ENCODE data around the gene PRND. TPM values are rescaled to one million over a fixed set of nuclear protein-coding genes. Genes with fewer than 3 reads are reported as not detected.

Gene PRND
- 0.18 and 0.28 TPM in 2 replicates for total RNA-seq
- polyA plus RNA-seq, result not detected in 2 replicates
- 0.01 TPM in 1 of 2 replicates, not detected in the other for polyA plus RNA-seq (2011; cell fraction: cytosol; rRNA removed)
- not detected in 2 replicates for polyA plus RNA-seq (2011; cell fraction: nucleus; rRNA removed)
- polyA plus RNA-seq (2012), result not detected in 2 replicates
- 0.07 TPM in 1 of 2 replicates, not detected in the other for polyA minus RNA-seq
- polyA minus RNA-seq (2011; cell fraction: cytosol; rRNA and poly(A)+ RNA removed), result not detected
- polyA minus RNA-seq (2011; cell fraction: nucleus; rRNA and poly(A)+ RNA removed), result not detected in 2 replicates
- Bru-seq, nascent RNA, result not detected
- percentile 15 among the genes with signal in this experiment for BruChase-seq, experiment 1, labeled RNA remaining after a 6-hour chase
- BruChase-seq, experiment 2, labeled RNA remaining after a 2-hour chase, result percentile 11 among the genes with signal in this experiment
- long read RNA-seq, result 0 reads

- H3K9ac ChIP-seq (replicated peaks; ENCODE audit: extremely low read depth, insufficient read depth, low read length), result no peak within 1 kb of the TSS
- dilution Hi-C loops (cut with MboI; ENCODE audit: extremely low pct_ligation_motif_present, low sequenced_read_pairs), result no loop called here
- H3K36me3 ChIP-seq (ENCODE audit: control insufficient read depth in 2 of 2, extremely low read depth in 1 of 2, insufficient read depth in 2 of 2, low read length in 2 of 2), result no peaks in the 10 kb centered on the region
- DNase-seq (ENCODE audit: low read depth, low spot score) (no peak), FAIRE-seq (no peak)
- no peaks in the 10 kb centered on the region for H3K9me1 ChIP-seq (replicated peaks; ENCODE audit: control insufficient read depth, extremely low read depth, insufficient read depth, low read length)
- peaks cover 3 to 5% of the 10 kb centered on the region in 2 experiments for H3K27me3 ChIP-seq (ENCODE audit: control insufficient read depth in 2 of 2, insufficient read depth in 2 of 2, low read length in 2 of 2)
- ChIA-PET CTCF (interaction anchor here (1.0 to 12.7 kb wide), 6 partner anchors 11 to 116 kb away, joined by 3 to 272 read pairs (median 8); no protein-coding TSS in a partner anchor), POLR2A (no interaction called here)
- H3K4me1 ChIP-seq (ENCODE audit: control insufficient read depth, extremely low read depth, insufficient read depth, low read length), result peaks cover 2% of the 10 kb centered on the region
- H3K9me3 ChIP-seq (replicated peaks; ENCODE audit: control insufficient read depth, insufficient read depth, low read length), result no peaks in the 10 kb centered on the region
- H2AFZ ChIP-seq (ENCODE audit: low read depth, low read length), result no peak within 1 kb of the TSS
- intact Hi-C loops (cut with micrococcal nuclease), result no loop called here
- H3K4me2 ChIP-seq (ENCODE audit: insufficient read depth, low read length), result no peak within 1 kb of the TSS
- H3K4me3 ChIP-seq (replicated peaks in 1 of 3; ENCODE audit: insufficient read depth in 1 of 3, low read depth in 1 of 3, low read length in 3 of 3), result no peak within 1 kb of the TSS
- H3K27ac ChIP-seq (ENCODE audit: insufficient read depth, low read depth, low read length), result no peak within 1 kb of the TSS
- H4K20me1 ChIP-seq (replicated peaks; ENCODE audit: control insufficient read depth, extremely low read depth, insufficient read depth, low read length), result no peaks in the 10 kb centered on the region
- no peaks in the 10 kb centered on the region for H3K79me2 ChIP-seq (ENCODE audit: control insufficient read depth, insufficient read depth, low read length)
- no TSS peak for BruUV-seq (replicated peaks)
- TF ChIP-seq EZH2 (IDR thresholded peaks at IDR 0.05; ENCODE audit: borderline replicate concordance, low read depth, low read length, severe bottlenecking) (no peak), POLR2A (IDR thresholded peaks at IDR 0.05; ENCODE audit: low read depth, low read length) (no peak), GATA2 (IDR thresholded peaks at IDR 0.05; ENCODE audit: insufficient read depth, insufficient read length, low read depth, low read length) (no peak), FOS (IDR thresholded peaks at IDR 0.05; ENCODE audit: borderline replicate concordance, insufficient read depth, low read length) (no peak), POLR2AphosphoS5 (IDR thresholded peaks at IDR 0.05; ENCODE audit: insufficient read depth, low read depth, low read length) (no peak), JUN (IDR thresholded peaks at IDR 0.05; ENCODE audit: borderline replicate concordance, insufficient read depth, insufficient read length, low read depth) (no peak), MYC (IDR thresholded peaks at IDR 0.05; ENCODE audit: low read depth, low read length) (no peak)
- TF ChIP-seq, protein P1, sequence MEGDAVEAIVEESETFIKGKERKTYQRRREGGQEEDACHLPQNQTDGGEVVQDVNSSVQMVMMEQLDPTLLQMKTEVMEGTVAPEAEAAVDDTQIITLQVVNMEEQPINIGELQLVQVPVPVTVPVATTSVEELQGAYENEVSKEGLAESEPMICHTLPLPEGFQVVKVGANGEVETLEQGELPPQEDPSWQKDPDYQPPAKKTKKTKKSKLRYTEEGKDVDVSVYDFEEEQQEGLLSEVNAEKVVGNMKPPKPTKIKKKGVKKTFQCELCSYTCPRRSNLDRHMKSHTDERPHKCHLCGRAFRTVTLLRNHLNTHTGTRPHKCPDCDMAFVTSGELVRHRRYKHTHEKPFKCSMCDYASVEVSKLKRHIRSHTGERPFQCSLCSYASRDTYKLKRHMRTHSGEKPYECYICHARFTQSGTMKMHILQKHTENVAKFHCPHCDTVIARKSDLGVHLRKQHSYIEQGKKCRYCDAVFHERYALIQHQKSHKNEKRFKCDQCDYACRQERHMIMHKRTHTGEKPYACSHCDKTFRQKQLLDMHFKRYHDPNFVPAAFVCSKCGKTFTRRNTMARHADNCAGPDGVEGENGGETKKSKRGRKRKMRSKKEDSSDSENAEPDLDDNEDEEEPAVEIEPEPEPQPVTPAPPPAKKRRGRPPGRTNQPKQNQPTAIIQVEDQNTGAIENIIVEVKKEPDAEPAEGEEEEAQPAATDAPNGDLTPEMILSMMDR (IDR thresholded peaks at IDR 0.05; ENCODE audit: extremely low read depth in 1 of 2, insufficient read depth in 1 of 2, low read depth in 1 of 2, low read length in 2 of 2), result no peak
- TF ChIP-seq, protein P2, sequence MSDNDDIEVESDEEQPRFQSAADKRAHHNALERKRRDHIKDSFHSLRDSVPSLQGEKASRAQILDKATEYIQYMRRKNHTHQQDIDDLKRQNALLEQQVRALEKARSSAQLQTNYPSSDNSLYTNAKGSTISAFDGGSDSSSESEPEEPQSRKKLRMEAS (IDR thresholded peaks at IDR 0.05; ENCODE audit: insufficient read depth, insufficient read length), result no peak
These were observed at the start of gene PRND for GRCh38 chr20:4721719-4722118. Gene PRND (plus strand): TSS chr20:4721909. CDS start chr20:4724552, 2,643 bp downstream.

All from endothelial cell of umbilical vein (primary cell).